ENCODE data around the gene UGT1A5.

GRCh38 chr2:233816334-233816733 is 103.6 kb downstream of the UGT1A5 start:
- TF ChIP-seq CTCF (conservative IDR thresholded peaks at IDR 0.05; ENCODE audit: low read length) (no peak), EZH2phosphoT487 (IDR thresholded peaks at IDR 0.05; ENCODE audit: borderline replicate concordance) (no peak)
